ENCODE results near the gene WDR83.
"Not testable (repeated sequence)": the region's sequence is repeated elsewhere in the genome, so short reads cannot be mapped to it uniquely, and the experiment has no call there.

The WDR83 gene

DNA sequence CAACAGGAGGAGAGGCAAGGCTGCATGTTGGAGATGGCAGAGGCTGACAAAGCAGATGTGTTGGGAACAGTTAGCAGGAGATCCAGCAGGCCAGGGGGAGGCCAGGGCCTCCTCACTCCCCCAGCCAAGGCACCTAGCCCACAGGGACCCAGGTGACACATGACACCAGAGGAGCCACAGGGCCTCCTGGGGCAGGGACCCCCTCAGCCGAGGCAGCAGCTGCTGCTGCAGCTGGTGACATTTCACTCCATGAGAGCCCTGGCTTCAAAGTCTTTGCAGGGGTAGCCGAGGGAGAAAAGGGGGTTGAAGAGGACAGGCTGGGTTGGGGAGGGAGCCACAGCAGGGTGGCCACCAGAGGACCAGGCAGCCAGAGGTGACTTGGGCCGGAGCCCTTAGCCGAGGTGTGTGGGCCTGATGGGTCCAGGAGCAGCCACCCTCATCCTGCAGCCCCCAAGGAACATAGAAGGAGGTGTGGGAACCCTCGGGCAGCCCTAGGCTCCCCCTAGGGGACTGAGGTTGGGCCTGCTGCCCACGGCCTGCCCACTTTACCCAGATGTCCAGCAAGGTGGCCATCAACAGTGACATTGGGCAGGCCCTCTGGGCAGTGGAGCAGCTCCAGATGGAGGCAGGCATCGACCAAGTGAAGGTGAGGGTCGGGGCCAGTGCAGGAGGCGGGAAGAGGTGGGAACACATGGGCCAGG, 21.0 kb downstream of the WDR83 start, which contains the start of gene GNG14:
Gene GNG14 (plus strand): TSS at position 503 of the 701 bp plus-strand sequence. CDS start 51 bp downstream, at position 554.
- no peak for DNase-seq

GRCh38 chr19:12689012-12689411, 22.4 kb downstream of the WDR83 start:
- no peak for DNase-seq

GRCh38 chr19:12689581-12690216, 23.1 kb downstream of the WDR83 start:
- no peak for DNase-seq

DNA sequence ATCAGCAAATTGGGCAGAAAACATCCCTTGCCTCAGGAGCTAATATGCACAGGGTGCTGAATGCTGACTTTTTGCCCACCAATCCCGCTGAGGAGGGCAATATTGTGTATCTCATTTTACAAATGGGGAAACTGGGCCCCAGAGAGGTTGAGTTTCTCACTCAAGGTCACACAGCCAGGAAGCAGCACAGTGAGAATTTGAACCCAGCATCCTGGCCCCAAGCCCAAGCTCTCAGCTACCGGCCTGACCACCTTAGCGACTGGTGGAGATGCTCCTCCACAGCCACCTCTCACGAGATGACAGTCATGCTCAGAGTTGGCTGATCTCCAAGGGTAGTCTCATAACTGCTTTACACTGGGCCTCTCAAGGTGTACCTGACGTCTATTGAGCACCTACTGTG, 26.4 kb downstream of the WDR83 start:
- DNase-seq: no peak

DNA sequence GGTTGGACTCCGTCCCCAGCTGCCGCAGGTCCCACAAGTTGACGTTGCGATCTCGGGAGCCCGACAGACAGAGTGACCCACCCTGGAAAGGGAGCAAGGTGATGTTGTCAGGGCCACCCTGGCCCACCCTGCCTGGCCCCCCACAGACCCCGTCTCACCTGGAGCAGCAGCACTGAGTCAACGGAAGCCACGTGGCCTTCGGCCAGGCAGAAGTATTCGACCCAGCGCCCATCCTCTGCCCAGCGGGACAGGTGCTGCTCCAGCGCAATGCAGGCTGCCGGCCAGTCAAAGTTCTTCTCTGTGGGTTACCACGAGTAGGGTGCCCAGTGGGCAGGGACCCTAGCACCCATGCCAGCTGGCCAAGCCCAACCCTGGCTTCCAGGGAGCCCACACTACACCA, 28.0 kb downstream of the WDR83 start:
- no peak for DNase-seq

DNA sequence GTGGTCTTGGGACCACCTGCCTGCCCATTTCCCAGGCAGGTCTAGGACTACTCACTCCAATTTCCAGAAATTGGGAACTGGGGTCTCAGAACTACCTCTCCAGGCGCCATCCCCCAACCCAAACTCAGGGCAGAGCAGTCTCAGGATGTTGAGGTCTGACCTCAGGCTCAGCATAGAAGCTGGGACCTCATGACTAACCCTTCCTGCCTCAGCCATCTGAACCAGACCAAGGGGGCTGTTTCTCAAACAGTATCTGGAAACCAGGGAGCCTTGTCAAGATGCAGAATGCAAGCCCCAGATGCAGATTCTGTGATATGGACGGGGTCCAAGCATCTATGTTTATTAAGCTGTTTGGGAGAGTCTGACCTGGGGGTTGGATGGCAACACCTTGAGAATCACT, 28.5 kb downstream of the WDR83 start:
- no peak for DNase-seq

- DNase-seq: no peak
Observed at GRCh38 chr19:12695514-12695913, 28.9 kb downstream of the WDR83 start.

GRCh38 chr19:12695997-12696365, 29.4 kb downstream of the WDR83 start:
- DNase-seq: no peak

GRCh38 chr19:12696366-12697335, 30.0 kb downstream of the WDR83 start, which contains the start of gene FBXW9:
FBXW9 (minus strand) TSS chr19:12696631; CDS start chr19:12696581, 50 bp downstream.
- peak; percentile 66 for DNase-seq

DNA sequence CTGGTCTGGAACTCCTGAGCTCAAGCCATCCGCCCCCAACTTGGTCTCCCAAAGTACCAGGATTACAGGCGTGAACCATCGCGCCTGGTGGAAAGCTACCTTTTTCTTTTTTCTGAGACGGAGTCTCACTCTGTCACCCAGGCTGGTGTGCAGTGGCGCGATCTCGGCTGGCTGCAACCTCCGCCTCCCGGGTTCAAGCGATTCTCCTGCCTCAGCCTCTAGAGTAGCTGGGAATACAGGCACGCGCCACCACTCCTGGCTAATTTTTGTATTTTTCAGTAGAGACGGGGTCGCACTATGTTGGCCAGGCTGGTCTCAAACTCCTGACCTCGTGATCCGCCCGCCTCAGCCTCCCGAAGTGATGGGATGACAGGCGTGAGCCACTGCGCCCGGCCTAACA, 30.8 kb downstream of the WDR83 start:
- DNase-seq: not testable (repeated sequence)

GRCh38 chr19:12698138-12698537, 31.5 kb downstream of the WDR83 start:
- DNase-seq: no peak

DNA sequence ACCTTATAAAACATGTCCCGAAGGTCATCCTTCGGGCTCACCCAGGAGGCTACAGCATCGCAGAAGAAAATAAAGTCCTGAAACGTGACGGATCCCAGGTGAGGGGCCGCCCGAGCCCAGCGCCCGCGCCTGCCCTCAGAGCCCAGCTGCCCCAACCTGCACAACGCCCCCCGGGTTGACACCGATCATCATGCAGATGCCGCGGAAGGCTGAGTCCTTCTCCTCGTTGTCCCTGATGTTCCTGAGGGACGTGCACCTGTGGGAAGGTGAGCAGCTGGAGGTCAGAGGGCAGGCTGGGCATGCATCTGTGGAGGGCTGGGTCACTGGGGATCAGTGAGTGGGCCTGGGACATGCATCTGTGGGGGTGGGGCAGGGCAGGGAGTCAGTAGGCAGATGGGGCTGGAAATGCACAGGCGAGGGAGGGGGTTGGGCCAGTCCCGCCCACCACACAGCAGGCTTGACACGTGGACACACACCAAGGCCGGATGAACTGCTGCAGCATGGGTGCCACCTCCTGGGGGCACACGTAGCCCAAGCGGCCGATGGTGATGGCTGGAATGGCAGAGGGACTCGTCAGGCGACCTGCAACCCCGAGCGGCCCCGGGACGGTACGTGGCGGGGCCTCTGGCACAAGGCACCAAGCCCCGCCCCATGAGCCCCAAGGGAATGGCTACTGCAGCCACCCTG, 35.1 kb downstream of the WDR83 start:
- DNase-seq: no peak

- no peak for DNase-seq
Observed at GRCh38 chr19:12703046-12703445, 36.4 kb downstream of the WDR83 start.

DNA sequence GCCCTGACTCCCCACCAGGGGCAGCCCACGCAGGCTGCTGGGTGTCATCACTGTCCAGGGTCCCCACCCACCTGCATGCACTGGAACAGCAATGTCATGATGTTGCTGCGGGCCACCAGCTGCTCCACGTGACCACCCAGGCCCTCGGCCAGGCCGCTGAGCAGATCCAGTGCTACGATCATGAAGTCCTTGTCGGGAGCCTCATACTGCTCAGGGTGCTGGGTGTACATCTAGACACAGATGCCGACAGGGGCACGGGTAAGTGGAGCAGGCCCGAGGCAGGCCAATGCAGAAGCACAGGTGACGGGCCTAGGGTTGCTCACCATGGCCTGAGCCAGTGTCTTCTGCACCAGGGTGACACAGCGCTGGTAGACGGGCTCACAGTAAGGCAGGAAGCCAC, 38.6 kb downstream of the WDR83 start:
- no peak for DNase-seq

DNA sequence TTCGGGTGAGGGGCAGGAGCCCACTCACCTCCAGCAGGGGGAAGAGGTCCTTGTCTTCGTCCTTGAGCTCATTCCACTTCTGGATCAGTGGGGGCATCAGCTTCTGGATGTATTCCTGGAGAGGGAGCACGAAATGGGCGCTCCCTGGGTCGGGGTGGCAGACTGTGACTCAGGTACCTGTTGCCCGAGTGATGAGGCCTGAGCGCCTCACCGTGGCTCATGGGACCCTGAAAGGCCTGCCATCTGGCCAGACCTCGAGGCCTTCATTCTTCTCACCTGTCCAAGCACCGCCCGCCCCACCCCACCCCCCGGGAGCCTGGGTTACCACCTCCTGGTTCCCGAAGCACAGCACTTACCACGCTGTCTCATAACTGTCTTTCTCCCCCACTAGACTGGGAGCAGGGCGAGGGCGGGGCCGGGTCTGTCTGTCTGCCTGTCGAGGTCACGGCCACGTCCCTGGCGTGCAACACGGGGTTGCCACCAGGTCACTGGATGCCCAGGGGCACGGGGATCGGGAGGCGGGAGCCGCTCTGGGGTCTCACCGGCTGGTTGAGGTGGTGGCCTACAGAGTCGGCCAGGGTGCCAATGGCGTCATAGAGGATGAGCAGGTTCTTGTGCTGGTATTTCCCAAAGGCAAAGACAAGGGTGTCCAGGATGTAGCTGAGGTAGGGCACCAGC, 39.2 kb downstream of the WDR83 start:
- no peak for DNase-seq

DNA sequence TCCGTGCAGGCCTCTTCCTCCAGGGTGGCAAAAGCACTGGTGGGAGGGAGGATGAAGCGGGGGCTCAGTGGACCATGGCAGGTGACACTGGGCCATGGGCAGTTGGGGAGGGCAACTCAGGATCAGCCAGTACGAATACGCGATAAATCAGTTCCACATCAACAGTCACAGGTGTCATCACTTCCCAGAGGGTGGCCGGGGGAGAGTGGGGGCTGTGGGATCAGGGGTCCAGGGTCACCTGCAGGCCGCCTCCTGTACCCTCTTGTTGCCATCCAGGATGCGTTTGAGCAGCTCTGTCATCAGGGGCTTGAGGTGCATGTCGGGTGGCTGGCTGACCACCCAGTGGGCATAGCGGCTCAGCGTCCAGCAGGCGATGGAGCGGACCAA, 39.7 kb downstream of the WDR83 start:
- DNase-seq: no peak

DNA sequence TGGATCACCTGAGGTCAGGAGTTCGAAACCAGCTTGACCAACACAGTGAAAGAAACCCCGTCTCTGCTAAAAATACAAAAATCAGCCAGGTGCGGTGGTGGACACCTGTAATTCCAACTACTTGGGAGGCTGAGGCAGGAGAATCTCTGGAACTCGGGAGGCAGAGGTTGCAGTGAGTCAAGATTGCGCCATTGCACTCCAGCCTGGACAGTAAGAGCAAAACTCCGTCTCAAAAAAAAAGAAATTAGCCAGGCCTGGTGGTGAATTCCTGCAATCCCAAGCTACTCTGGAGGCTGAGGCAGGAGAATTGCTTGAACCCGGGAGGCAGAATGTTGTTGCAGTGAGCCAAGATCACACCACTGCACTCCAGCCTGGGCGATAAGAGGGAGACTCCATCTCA, 42.0 kb downstream of the WDR83 start:
- DNase-seq: no peak

DNA sequence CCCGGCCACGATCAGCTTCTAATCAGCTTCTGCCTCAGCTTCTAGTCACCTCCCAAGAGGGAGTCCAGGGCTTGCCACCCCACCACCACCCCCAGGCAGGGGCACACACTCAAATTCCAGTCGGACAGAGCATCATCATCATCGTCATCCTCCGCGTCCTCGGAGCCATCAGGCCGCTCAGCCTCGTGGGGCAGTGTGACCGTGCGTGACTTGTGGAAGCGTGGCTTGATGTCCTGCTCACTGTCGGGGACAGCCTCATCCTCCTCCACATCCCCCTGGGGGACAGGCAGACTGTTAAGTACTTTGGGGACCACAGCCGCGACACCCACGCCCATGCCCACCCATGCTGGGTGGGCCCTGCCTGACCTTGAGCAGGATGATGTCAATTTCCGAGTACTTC, 44.6 kb downstream of the WDR83 start:
- DNase-seq: no peak

GRCh38 chr19:12712077-12712476, 45.5 kb downstream of the WDR83 start:
- not testable (repeated sequence) for DNase-seq

DNA sequence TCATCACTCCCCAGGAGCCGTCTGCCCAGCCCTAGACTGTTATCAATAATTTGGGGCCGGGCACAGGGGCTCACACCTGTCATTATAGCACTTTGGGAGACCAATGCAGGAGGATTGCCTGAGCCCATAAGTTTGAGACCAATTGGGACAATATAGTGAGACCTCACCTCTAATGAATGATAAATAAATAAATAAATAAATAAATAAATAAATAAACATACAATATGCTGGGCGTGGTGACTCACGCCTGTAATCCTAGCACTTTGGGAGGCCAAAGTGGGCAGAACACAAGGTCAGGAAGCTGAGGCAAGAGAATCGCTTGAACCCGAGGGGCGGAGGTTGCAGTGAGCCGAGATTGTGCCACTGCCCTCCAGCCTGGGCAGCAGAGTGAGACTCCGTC, 46.7 kb downstream of the WDR83 start:
- DNase-seq: not testable (repeated sequence)

DNA sequence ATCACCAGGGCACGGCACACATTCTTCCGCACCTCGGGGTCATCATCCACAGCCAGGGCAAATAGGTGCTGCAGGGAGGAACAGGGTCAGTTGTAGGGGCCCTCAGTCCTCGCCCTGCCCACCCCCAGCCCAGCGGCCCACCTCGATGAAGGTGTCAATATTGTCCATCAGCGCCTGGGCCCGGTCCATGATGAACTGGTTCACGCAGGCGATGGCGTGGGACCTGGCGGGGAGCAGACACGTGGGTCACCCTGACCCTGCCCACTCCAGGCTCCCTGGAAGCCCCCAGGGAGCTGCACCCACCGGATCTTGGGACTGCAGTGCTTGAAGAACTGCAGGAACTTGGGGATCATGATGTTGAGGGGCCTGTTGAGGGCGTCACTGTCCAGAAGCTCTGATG, 48.5 kb downstream of the WDR83 start:
- no peak for DNase-seq

- no peak for DNase-seq
Observed at GRCh38 chr19:12715929-12716328, 49.3 kb downstream of the WDR83 start.

All from GOT3 (cell line).